H9 (cell line): ENCODE results near the gene SARS1. TPM values are rescaled to one million over a fixed set of nuclear protein-coding genes. Genes with fewer than 3 reads are reported as not detected.
A peak's percentile ranks its signal among the peaks of the same experiment; 100 is the strongest.

Source experiments
- DNase-seq: peaks from one replicate; pipeline ENCODE4 v3.0.0-alpha.2; 2017
- H2AFZ ChIP-seq: one replicate; pipeline ENCODE4 v1.6.1; 2013; ENCODE audit warnings: mild to moderate bottlenecking, low read length, control low read depth, moderate library complexity
- H2AK5ac ChIP-seq: 2 replicates; pipeline ENCODE4 v1.6.1; 2013; ENCODE audit warnings: low read length, control low read depth, mixed read lengths; ENCODE audit not compliant: insufficient read length
- H2BK120ac ChIP-seq: one replicate; pipeline ENCODE4 v1.6.1; 2013; ENCODE audit warnings: low read depth, mild to moderate bottlenecking, low read length, control low read depth, inconsistent platforms; ENCODE audit not compliant: poor library complexity, severe bottlenecking
- H2BK12ac ChIP-seq: 2 replicates; pipeline ENCODE4 v1.6.1; 2013; ENCODE audit warnings: low read length, control low read depth, mixed read lengths, low read depth; ENCODE audit not compliant: insufficient read length
- H2BK15ac ChIP-seq: 2 replicates; pipeline ENCODE4 v1.6.1; 2013; ENCODE audit warnings: low read depth, low read length, control low read depth
- H2BK20ac ChIP-seq: one replicate; pipeline ENCODE4 v1.6.1; 2013; ENCODE audit warnings: low read depth, mild to moderate bottlenecking, low read length, control low read depth, inconsistent platforms; ENCODE audit not compliant: poor library complexity, severe bottlenecking
- H2BK5ac ChIP-seq: 2 replicates; pipeline ENCODE4 v1.6.1; 2013; ENCODE audit warnings: low read length, control low read depth, mixed read lengths; ENCODE audit not compliant: insufficient read length
- H3K14ac ChIP-seq: 2 replicates; pipeline ENCODE4 v1.6.1; 2013; ENCODE audit warnings: low read length, control low read depth; ENCODE audit not compliant: insufficient read depth
- H3K18ac ChIP-seq: 2 replicates; pipeline ENCODE4 v1.6.1; 2013; ENCODE audit warnings: low read depth, mild to moderate bottlenecking, mixed read lengths, low read length, control low read depth; ENCODE audit not compliant: insufficient read length
- H3K23ac ChIP-seq: 2 replicates; pipeline ENCODE4 v1.6.1; 2013; ENCODE audit warnings: low read length, control low read depth, mixed read lengths, low read depth; ENCODE audit not compliant: insufficient read length
- H3K23me2 ChIP-seq: 2 replicates; pipeline ENCODE4 v1.6.1; 2013; ENCODE audit warnings: low read depth, mild to moderate bottlenecking, mixed read lengths, low read length, control low read depth; ENCODE audit not compliant: insufficient read length, poor library complexity, severe bottlenecking
- H3K27ac ChIP-seq: 2 replicates; pipeline ENCODE4 v1.5.1; 2013; ENCODE audit warnings: low read length, control low read depth, mixed read lengths, low read depth; ENCODE audit not compliant: insufficient read length
- H3K27me3 ChIP-seq: 2 replicates; pipeline ENCODE4 v1.6.1; 2013; ENCODE audit warnings: low read length, control low read depth, inconsistent platforms; ENCODE audit not compliant: insufficient read depth
- H3K4ac ChIP-seq: 2 replicates; pipeline ENCODE4 v1.6.1; 2013; ENCODE audit warnings: low read depth, mild to moderate bottlenecking, control low read depth, inconsistent platforms, low read length, moderate library complexity
- H3K4me1 ChIP-seq: 2 replicates; pipeline ENCODE4 v1.6.1; 2013; ENCODE audit warnings: low read length, control low read depth, inconsistent platforms; ENCODE audit not compliant: insufficient read depth
- H3K4me2 ChIP-seq: 2 replicates; pipeline ENCODE4 v1.6.1; 2013; ENCODE audit warnings: low read length, control low read depth, mixed read lengths; ENCODE audit not compliant: insufficient read length, insufficient read depth
- H3K56ac ChIP-seq: 2 replicates; pipeline ENCODE4 v1.6.1; 2013; ENCODE audit warnings: low read depth, mild to moderate bottlenecking, mixed read lengths, low read length, control low read depth; ENCODE audit not compliant: insufficient read length
- H3K79me1 ChIP-seq: 2 replicates; pipeline ENCODE4 v1.6.1; 2013; ENCODE audit warnings: low read depth, mild to moderate bottlenecking, moderate library complexity, low read length, control low read depth, inconsistent platforms; ENCODE audit not compliant: insufficient read depth, poor library complexity, severe bottlenecking
- H3K79me2 ChIP-seq: 2 replicates; pipeline ENCODE4 v1.6.1; 2013; ENCODE audit warnings: low read length, control low read depth, inconsistent platforms; ENCODE audit not compliant: insufficient read depth
- H3K9ac ChIP-seq: 2 replicates; pipeline ENCODE4 v1.6.1; 2013; ENCODE audit warnings: low read length, control low read depth, mixed read lengths; ENCODE audit not compliant: insufficient read length; ENCODE audit errors: extremely low read depth
- H3K9me3 ChIP-seq: one replicate; pipeline ENCODE4 v1.6.1; 2013; ENCODE audit warnings: low read depth, low read length, inconsistent platforms; ENCODE audit not compliant: control insufficient read depth
- H3T11ph ChIP-seq: one replicate; pipeline ENCODE4 v1.6.1; 2013; ENCODE audit warnings: mild to moderate bottlenecking, low read length, control low read depth, inconsistent platforms
- H4K20me1 ChIP-seq: one replicate; pipeline ENCODE4 v1.6.1; 2013; ENCODE audit not compliant: control insufficient read depth, insufficient read length, insufficient read depth
- H4K5ac ChIP-seq: 2 replicates; pipeline ENCODE4 v1.6.1; 2013; ENCODE audit warnings: low read depth, mild to moderate bottlenecking, mixed read lengths, low read length, control low read depth; ENCODE audit not compliant: insufficient read length
- H4K8ac ChIP-seq: replicated peaks from 2 replicates; pipeline ENCODE4 v1.6.1; 2013; ENCODE audit warnings: low read length, control low read depth, mixed read lengths, low read depth; ENCODE audit not compliant: insufficient read length
- H4K91ac ChIP-seq: 2 replicates; pipeline ENCODE4 v1.6.1; 2013; ENCODE audit warnings: low read depth, mild to moderate bottlenecking, moderate library complexity, mixed read lengths, low read length, control low read depth; ENCODE audit not compliant: insufficient read length
- H3K27ac Mint-ChIP-seq, 3 experiments: 2 replicates in 2 of 3; 3 replicates in 1 of 3; pipeline ENCODE4 v1.8.0; 2020 to 2021; ENCODE audit warnings: mixed read lengths in 3 of 3, mild to moderate bottlenecking in 1 of 3, moderate library complexity in 1 of 3
- H3K27me3 Mint-ChIP-seq: 2 replicates; pipeline ENCODE4 v1.8.0; 2021; ENCODE audit warnings: low read depth, mild to moderate bottlenecking, moderate library complexity, mixed read lengths
- H3K36me3 Mint-ChIP-seq, 3 experiments: 2 replicates in 2 of 3; 3 replicates in 1 of 3; pipeline ENCODE4 v1.8.0; 2020 to 2021; ENCODE audit warnings: low read depth in 3 of 3, mixed read lengths in 3 of 3; ENCODE audit not compliant: insufficient read depth in 1 of 3
- H3K4me1 Mint-ChIP-seq, 2 experiments: 2 replicates each; pipeline ENCODE4 v1.8.0; 2020; ENCODE audit warnings: mixed read lengths in 2 of 2
- H3K4me3 Mint-ChIP-seq, 2 experiments: 2 replicates in 1 of 2; 3 replicates in 1 of 2; pipeline ENCODE4 v1.8.0; 2020 to 2021; ENCODE audit warnings: mild to moderate bottlenecking in 2 of 2, mixed read lengths in 2 of 2, moderate library complexity in 1 of 2
- H3K9me3 Mint-ChIP-seq, 2 experiments: 2 replicates in 1 of 2; 3 replicates in 1 of 2; pipeline ENCODE4 v1.8.0; 2020; ENCODE audit warnings: mild to moderate bottlenecking in 2 of 2, mixed read lengths in 2 of 2, moderate library complexity in 1 of 2
- CTCF ChIP-seq: fragments of 200-600 bp; sonication (generic); conservative IDR thresholded peaks from 3 replicates; pipeline ENCODE4 v1.8.0; 2021; ENCODE audit warnings: antibody characterized with exemption, mild to moderate bottlenecking
- WGBS: extraction: QIAGEN DNeasy Blood & Tissue Kit; methylation state at CpG from one replicate; pipeline ENCODE4 v1.1.7; 2013; ENCODE audit warnings: missing lambda C conversion rate, low lambda C conversion rate, mixed read lengths; ENCODE audit not compliant: insufficient read length; ENCODE audit errors: extremely low coverage; 5-methylcytosine and 5-hydroxymethylcytosine counted together
- total RNA-seq: library from RNA; stranded (reverse); gene quantifications from 2 replicates; pipeline ENCODE4 v1.2.1, GENCODE V29; 2021

The SARS1 gene
- total RNA-seq, 1 experiment from 2014 or later, result 139 TPM

- H3K36me3 Mint-ChIP-seq, result peaks cover 22 to 33% (median 28%) of the 10 kb centered on the region in 3 experiments
- H3K56ac ChIP-seq, result no peak overlapping the region
- H3K4me1 Mint-ChIP-seq, result peaks cover 42 to 52% of the 10 kb centered on the region in 2 experiments
- no peaks in the 10 kb centered on the region; the same call in 1 of the 2 replicates for H3K79me2 ChIP-seq
- no peak overlapping the region for H2BK120ac ChIP-seq
- H3K27ac ChIP-seq, result no peak overlapping the region
- H2AK5ac ChIP-seq, result no peak overlapping the region
- no peak overlapping the region for H2BK15ac ChIP-seq
- no peak for DNase-seq
- no peak overlapping the region for H3K4ac ChIP-seq
- H3K18ac ChIP-seq, result no peak overlapping the region
- H3K27me3 ChIP-seq, result peaks cover 4% of the 10 kb centered on the region; the same call in 1 of the 2 replicates
- H3K27me3 Mint-ChIP-seq, result peaks cover 29% of the 10 kb centered on the region
- no peak overlapping the region for H2BK12ac ChIP-seq
- H3K23ac ChIP-seq, result no peak overlapping the region
- no CpG with 5 or more reads among the region's 33 CpGs for WGBS
- no peak for TF ChIP-seq CTCF
- peaks cover 5% of the 10 kb centered on the region for H3K23me2 ChIP-seq
- no peak overlapping the region for H3T11ph ChIP-seq
- peak overlapping the region; percentile 36; the same call in 1 of the 2 replicates for H3K14ac ChIP-seq
- no peaks in the 10 kb centered on the region for H3K9me3 ChIP-seq
- peak overlapping the region in 2 of 3 experiments; percentile 57 to 72; a peak in 2 of 7 replicates for H3K27ac Mint-ChIP-seq
- no peak overlapping the region for H3K4me2 ChIP-seq
- H3K9me3 Mint-ChIP-seq, result peaks cover 14 to 21% of the 10 kb centered on the region in 2 experiments
- H4K8ac ChIP-seq, result no peak overlapping the region
- peak overlapping the region; percentile 22 to 62; a peak in 3 of 5 replicates for H3K4me3 Mint-ChIP-seq
- no peak overlapping the region for H2BK5ac ChIP-seq
- no peak overlapping the region for H3K9ac ChIP-seq
- H2AFZ ChIP-seq, result no peak overlapping the region
- no peaks in the 10 kb centered on the region for H3K4me1 ChIP-seq
- H2BK20ac ChIP-seq, result no peak overlapping the region
- no peak overlapping the region for H4K91ac ChIP-seq
- H3K79me1 ChIP-seq, result no peaks in the 10 kb centered on the region
- no peaks in the 10 kb centered on the region for H4K20me1 ChIP-seq
- H4K5ac ChIP-seq, result no peak overlapping the region
Measured at GRCh38 chr1:109252893-109253802, 39.4 kb downstream of the SARS1 start.
